Liver (tissue), 3 donors: ENCODE data around the gene HMGB2.

Source experiments
- JUND ChIP-seq, 2 donors: IDR thresholded peaks; 2 replicates each; pipeline ENCODE4 v1.6.1; 2016; ENCODE audit warnings: antibody characterized with exemption in 2 of 2
- RAD21 ChIP-seq, 2 donors: IDR thresholded peaks; 2 replicates each; pipeline ENCODE4 v1.6.1; 2016; ENCODE audit warnings: antibody characterized with exemption in 2 of 2, mild to moderate bottlenecking in 2 of 2
- YY1 ChIP-seq: IDR thresholded peaks from 2 replicates; pipeline ENCODE4 v1.6.1; 2016; ENCODE audit warnings: antibody characterized with exemption, mild to moderate bottlenecking
- TF ChIP-seq, protein P1 (sequence below): fragments of 150-350 bp; IDR thresholded peaks from 2 replicates; pipeline ENCODE4 v1.5.1; 2017; ENCODE audit warnings: improper control_type of control experiment, low read depth, low read length; ENCODE audit not compliant: missing input control
- TF ChIP-seq, protein P2 (sequence below): IDR thresholded peaks from 2 replicates; pipeline ENCODE4 v1.6.1; 2016; ENCODE audit warnings: antibody characterized with exemption, mild to moderate bottlenecking
- donor health status: healthy.
- donor health status: healthy.

- TF ChIP-seq, protein P1, sequence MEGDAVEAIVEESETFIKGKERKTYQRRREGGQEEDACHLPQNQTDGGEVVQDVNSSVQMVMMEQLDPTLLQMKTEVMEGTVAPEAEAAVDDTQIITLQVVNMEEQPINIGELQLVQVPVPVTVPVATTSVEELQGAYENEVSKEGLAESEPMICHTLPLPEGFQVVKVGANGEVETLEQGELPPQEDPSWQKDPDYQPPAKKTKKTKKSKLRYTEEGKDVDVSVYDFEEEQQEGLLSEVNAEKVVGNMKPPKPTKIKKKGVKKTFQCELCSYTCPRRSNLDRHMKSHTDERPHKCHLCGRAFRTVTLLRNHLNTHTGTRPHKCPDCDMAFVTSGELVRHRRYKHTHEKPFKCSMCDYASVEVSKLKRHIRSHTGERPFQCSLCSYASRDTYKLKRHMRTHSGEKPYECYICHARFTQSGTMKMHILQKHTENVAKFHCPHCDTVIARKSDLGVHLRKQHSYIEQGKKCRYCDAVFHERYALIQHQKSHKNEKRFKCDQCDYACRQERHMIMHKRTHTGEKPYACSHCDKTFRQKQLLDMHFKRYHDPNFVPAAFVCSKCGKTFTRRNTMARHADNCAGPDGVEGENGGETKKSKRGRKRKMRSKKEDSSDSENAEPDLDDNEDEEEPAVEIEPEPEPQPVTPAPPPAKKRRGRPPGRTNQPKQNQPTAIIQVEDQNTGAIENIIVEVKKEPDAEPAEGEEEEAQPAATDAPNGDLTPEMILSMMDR, result no peak
- TF ChIP-seq, protein P2, sequence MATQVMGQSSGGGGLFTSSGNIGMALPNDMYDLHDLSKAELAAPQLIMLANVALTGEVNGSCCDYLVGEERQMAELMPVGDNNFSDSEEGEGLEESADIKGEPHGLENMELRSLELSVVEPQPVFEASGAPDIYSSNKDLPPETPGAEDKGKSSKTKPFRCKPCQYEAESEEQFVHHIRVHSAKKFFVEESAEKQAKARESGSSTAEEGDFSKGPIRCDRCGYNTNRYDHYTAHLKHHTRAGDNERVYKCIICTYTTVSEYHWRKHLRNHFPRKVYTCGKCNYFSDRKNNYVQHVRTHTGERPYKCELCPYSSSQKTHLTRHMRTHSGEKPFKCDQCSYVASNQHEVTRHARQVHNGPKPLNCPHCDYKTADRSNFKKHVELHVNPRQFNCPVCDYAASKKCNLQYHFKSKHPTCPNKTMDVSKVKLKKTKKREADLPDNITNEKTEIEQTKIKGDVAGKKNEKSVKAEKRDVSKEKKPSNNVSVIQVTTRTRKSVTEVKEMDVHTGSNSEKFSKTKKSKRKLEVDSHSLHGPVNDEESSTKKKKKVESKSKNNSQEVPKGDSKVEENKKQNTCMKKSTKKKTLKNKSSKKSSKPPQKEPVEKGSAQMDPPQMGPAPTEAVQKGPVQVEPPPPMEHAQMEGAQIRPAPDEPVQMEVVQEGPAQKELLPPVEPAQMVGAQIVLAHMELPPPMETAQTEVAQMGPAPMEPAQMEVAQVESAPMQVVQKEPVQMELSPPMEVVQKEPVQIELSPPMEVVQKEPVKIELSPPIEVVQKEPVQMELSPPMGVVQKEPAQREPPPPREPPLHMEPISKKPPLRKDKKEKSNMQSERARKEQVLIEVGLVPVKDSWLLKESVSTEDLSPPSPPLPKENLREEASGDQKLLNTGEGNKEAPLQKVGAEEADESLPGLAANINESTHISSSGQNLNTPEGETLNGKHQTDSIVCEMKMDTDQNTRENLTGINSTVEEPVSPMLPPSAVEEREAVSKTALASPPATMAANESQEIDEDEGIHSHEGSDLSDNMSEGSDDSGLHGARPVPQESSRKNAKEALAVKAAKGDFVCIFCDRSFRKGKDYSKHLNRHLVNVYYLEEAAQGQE, result peak; percentile 99
- TF ChIP-seq YY1, result peak; percentile 95
- no peak for TF ChIP-seq JUND (IDR thresholded peaks at IDR 0.05)
- peak in 1 of 2 donors; percentile 12 for TF ChIP-seq RAD21 (IDR thresholded peaks at IDR 0.05)
Measured at GRCh38 chr4:173370477-173371291, 36.5 kb upstream of the HMGB2 start, which contains the start of gene SAP30.
